Activated T-helper 1 cell treated with anti-CD3 and anti-CD28 coated beads, Interleukin-2, amount 50 U/mL, for 16 hours (primary cell): ENCODE results near the gene CXCR6.

Experiments
- DNase-seq, 2 donors: peaks; one replicate each; pipeline ENCODE4 v3.0.0-alpha.2; 2020; ENCODE audit warnings: low read depth in 1 of 2, low spot score in 1 of 2

The CXCR6 gene

DNA sequence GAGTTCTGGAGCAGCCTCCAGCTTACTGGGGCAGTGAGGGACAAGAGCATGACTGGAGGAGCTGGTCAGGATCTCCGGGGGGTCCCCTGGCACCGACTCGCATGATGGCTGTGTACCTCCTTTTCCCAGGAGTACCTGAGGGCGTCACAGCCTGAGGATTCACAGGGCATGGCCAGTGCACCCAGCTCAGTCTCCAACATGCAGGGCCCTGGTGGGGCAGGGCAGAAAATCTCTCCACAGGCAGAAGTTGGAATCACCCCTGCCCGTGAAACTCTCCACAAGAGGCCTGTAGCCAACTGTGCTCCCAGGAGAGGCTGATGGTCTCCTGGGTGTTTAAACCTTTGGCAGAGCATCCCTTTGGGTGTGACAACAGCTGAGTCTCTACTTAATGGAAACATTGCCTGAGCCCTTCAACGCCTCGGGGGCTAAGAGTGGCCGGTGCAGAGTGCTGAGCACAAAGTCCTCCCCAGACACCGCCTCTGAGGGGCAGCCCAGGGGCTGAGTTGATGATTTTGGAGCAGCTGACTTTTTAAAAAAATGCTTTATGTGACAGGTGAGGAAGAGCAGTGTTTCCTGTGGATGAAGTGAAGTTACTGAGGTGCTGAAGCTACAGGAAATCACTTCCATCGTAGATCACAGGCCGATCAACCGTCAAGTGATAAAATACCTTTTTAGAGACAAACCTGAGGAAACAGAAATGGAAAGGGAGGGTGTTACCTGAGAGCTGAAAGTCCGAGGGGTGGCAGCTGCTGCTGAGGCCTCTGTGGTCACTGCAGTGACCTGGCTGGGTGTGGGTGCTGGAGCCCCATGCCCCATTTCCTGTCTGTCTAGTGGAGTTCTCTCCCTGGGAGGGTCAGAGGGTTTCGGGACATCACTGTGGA lies 21.9 kb upstream of the CXCR6 start:
- DNase-seq: no peak

DNA sequence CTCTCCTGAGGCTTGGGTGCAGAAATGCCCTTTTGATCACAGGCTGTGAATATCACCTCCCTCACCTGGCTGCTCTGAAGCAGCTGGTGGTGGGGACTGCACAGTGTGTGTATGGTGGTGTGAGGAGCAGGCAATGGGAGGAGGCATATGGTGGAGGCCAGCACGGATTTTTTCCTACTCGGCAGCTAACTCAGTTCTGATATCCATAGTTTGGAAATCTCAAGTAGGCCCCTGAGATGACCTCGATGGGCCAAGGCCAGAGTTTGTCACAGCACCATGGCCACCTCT lies 21.3 kb upstream of the CXCR6 start:
- no peak for DNase-seq

DNA sequence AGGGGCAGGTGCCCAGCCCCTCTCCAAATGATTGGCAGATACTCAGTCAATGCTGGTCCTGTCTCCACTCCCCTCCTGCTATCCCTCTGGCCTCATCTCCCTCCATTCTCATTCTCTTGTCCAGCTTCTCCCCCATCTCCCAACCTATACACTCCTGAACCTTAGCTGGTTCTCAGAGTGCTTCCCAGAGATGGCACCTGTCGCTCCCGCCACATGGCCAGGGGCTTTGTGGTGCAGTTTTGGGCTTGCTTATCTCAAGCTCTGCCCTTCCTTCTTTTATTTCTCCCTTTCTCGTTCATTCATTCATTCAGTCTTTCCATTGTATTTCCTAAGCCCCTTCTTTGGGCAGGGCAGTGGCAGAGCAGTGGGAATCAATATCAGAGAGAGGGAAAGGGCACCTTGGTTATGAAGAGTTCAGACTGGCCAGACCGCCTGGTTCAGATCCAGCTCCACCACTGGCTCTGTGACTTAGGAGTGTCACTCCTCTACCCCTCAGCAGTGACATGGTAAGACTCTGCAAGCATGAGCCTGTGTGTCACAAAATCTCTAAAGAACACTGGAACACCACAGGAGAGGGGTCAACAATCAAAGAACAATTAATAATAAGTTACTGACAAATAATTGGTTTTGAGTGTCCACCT lies 20.2 kb upstream of the CXCR6 start:
- no peak for DNase-seq

DNA sequence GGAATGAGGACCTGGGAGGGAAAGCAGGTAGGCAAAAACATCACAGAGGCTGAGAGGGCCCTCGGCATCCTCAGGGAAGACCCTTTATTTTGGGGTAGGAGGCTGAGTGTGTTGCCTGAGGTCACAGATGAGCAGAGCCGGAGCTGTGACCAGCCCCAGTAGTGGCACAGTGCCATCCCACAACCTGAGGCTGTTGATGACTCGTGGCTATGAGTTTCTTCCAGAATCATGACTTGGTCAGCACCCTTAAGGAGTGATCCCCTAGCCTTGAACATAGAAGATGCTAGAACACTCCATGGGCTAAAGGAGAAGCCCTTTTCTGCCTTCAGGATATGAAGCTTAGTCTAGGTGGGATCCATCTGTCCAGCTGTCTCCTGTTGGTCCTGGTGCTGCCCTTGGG lies 19.5 kb upstream of the CXCR6 start:
- DNase-seq: no peak

DNA sequence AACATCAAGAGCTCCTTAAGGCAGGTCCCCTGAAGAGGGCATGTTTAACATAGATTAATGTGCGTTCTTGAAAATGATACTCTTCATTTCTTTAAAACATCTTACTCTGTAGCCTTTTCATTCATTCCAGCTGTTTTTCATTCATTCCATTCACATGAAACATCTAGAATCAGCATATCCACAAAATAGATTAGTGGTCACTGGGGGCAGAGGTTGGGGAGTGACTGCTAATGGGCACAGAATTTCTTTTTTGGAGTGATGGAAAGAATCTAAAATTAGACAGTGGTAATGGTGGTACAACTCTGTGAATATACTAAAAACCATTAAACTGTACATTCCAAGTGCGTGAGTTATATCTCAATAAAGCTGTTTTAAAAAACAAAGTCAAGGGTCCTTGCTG lies 15.4 kb upstream of the CXCR6 start:
- DNase-seq: no peak

DNA sequence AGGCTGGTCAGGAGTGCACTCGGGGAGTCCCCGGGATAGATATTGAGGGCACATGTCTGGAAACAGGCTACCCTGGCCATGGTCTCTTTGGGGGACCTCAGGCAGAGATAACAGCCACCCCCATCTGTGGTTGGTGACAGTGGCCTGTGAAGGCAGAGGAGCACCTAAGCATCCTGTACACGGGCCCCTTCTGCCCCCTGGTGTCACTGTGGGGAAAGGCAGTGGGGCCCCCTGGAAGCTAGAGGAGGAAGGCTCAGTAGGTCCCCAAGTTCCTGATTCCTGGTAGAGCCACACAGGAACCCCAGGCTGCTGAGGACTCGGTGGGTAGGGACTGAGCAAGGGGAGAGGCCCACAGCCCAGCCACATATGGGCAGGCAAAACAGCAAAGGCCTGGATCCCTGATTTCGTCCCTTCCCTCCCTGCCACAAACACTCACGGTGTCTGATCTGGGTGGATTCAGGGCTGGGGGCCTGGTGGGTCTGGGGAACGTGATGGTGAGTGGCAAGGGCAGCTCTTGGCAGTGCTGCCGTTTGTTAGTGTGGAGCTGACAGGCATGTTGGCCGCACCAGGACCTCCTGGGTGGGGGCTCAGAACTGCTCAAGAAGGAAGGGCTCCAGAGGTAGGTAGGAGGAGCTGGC lies 14.1 kb upstream of the CXCR6 start:
- DNase-seq: peak in 1 of 2 donors; percentile 42

DNA sequence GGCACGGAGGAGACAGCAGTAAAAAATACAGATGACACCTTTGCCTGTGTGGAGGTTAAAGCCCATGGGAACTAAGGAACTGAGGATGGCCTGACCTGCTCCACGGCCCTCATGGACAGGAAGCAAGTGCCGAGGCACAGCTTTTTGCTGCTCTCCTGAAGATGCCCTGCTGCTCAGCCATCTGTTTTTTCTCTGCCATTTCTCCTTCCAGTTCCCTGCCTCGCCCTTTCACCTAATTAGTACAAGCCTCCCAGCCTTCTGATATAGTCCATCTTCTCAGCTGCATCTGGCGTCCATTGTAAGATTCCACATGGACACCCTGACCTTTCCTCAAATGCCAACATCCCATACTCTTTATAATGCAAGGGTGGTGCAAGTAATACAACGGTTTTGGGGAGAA lies 11.8 kb upstream of the CXCR6 start:
- no peak for DNase-seq

DNA sequence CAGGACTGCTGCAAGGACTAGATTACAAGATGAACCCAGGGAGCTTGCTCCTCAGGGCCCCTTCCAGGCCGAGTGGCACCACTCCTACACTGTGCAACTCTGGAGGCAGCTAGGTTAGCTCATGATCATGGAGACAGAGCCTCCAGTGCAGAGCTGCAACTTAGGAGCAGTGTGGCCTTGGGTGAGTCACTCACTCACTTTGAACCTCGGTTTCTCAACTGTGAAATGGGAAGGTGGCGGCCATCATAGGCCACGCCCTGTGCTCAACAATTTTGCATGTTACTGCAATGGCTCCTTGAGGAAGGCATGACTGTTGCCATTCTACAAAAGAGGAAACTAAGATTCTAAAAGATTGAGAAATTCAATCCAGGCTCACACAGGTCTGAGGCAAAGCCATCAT lies 11.2 kb upstream of the CXCR6 start:
- no peak for DNase-seq

DNA sequence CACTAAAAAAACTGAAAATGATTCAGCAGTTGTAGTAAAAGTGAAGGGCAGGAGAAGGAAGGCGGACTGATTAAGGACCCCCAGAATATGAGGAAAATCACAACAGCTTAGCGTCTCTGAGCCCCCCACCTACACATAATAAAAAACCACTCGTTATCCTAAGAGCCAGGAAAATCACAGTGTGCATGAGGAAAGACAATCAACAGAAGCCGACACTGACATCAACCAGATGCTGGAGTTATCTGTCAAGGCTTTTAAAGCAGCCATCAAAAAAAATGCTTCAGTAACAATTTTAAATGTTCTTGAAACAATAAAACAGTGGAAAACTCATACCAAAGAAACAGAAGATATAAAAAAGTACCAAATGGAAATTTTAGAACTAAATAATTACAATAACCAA lies 9.7 kb upstream of the CXCR6 start:
- no peak for DNase-seq

DNA sequence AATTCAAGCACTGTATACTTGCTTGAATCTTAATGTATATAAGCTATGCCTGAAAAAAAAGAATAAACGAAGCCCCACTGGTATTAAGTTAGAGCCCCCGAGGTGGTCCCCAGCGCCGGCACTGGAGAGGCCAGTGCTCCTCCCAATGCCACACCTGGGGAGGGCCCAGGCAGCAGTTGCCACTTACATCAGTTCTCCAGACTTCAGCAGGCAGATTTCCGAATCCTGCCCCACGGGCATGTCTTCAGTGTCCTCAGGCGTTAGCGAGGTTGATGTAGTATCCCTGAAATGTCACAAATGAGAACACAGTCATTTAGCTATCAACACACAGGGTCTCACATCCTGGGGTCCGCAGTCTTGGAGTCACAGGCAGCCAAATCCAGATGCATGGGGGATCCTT lies 7.0 kb upstream of the CXCR6 start:
- DNase-seq: no peak

DNA sequence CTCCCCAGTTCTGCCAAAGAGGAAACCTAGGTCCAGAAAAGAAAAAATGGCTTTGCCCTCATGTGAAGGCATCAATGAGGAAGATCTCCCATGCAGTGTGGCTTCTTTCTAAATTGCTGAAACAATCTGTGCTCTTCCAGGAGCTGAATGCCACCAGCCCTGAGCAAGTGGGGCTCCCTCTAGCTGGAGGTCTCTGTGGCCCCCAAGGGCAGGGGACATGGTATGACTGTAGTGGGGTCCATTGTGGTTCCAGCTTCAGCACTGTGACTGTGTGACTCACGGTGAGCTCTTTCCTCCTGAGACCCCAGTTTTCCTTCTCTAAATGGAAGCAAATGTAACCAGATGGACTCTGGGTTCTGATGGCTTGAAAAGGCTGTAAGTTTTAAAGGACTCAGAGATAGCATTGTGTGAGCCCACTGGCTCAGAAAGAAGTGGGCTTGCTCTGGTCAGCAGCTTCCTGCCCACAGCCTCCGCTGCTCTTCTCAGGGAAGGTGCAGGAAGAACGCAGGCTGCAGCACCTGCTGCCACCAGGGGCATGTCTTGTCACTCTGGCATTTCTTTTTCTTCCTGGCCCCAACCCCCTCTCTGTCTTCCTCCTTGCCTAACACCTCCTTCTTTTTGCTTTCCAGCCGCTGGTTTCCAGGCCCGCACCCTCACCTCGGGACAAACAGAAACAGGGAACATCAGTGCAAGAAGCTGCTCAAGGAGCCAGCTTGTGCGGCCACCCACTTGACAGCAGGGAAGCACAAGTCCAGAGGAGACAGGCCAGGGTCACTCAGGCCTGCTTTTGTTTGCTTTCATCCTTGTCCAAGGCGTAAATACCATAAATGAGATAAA lies 5.8 kb upstream of the CXCR6 start:
- no peak for DNase-seq

DNA sequence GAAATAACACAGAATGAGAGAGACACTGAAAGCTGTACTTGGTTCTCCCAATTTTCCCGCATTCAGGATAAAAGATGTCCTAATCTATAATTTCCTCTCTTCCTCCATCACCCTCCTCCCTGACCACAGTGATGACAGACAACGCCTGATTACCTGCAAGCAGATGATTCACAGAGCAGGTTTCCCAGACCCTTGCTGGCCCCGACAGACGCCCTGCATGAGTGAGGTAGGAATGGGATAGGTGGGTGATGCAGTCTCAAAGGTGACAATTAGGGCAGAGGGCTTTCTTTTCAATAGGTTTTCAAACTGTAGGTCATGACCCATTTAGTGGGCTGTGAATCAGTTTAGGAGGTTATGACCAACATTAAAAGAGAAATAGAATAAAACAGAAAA lies 5.2 kb upstream of the CXCR6 start:
- no peak for DNase-seq

DNA sequence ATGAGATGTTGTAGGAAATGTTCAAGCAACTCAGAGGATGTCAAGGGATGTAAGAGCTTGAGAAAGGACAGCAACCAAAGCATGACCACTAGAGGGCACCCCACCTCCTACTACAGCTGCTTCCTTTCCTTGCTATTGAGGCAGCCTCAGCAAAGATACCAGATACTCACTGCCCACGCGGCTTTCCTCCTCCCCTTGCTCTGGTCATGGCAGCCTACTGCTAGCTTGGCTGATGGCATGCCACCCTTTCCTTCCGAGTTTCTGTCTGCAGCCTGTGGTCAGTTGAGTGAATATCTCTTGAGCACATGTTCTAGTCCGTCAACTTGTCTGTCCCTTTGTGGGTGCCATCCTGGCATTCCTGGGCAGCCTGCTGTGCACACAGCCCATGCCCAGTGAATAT lies 4.4 kb upstream of the CXCR6 start:
- peak; percentile 66 to 73 for DNase-seq

DNA sequence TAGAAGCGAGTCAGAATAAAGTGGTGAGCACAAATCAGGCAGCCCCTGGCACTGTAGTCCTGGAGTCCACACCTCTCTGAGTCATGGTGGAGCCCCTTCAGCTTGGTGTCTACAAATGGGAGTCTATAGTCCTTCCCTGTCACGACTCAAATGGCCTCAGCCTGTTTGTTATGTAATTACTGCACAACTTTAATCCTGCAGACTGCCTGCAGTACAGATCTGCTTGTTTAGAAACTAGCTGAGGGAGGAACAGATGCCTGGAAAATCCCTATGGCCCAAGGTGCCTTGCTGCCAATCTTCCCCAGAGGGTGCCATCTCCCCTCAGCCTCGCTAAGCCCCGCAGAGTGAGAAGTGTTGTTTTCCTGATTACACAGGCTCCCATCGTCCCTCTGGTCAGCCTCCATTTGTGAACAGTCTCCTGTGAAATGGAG lies 3.9 kb upstream of the CXCR6 start:
- DNase-seq: no peak

DNA sequence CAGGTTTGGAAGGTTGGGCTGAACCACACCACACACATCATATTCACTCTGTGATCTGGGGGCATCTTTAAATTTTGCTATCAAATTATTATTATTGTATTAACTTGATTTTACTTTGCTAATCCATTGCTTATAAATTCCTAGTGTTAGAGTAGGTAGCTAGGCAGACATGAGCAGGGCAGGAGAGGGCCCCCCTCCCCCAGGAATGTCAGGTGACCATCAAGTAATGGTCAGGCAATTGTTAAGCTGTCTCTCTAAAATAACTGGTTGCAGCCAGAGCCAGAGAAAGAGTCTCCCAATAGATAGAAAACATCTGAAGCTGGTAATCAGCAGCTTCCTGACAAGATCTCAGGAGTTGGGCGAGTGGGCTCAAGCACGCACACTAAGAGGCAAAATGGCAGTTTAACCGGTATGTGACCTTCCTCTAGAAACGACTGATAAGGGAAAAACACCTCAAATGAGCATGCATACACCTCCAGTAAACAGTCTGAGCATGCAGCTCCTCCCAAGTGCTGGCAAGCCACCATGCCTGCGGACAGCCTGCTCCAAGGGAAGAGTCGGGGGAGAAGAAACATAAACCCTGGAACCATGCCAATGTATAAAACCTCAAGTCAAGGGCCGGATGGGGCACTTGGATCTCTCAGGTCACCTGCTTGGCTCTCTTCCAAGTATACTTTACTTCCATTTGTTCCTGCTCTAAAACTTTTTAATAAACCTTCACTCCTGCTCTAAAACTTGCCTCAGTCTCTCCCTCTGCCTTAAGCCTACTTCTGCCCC lies 3.1 kb upstream of the CXCR6 start:
- DNase-seq: no peak

DNA sequence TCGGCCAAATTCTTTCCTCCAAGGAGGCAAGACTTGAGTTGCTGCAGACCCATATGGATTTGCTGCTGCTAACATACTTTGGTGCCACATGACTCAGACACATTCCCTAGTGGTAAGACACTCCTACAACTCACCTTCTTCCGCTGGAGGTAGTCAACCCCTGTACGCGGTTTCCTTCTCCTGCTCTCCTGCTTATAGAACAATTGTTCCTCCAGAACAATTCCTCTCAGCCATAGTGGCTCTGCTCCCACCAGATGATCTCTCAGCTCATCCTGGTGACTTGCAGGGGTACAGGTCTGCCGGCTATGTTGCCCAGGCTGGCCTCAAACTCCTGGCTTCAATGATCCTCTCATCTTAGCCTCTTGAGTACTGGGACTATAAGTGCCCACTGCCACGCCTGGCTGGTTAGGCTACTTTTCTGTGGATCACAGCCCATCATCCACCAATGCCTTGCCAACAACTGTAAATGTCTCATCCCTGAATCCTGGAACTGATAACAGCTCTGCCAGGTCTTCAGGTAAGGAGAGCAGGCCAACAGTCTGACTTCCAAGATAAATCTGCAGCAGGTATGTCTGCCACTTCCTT lies 2.4 kb upstream of the CXCR6 start:
- no peak for DNase-seq

DNA sequence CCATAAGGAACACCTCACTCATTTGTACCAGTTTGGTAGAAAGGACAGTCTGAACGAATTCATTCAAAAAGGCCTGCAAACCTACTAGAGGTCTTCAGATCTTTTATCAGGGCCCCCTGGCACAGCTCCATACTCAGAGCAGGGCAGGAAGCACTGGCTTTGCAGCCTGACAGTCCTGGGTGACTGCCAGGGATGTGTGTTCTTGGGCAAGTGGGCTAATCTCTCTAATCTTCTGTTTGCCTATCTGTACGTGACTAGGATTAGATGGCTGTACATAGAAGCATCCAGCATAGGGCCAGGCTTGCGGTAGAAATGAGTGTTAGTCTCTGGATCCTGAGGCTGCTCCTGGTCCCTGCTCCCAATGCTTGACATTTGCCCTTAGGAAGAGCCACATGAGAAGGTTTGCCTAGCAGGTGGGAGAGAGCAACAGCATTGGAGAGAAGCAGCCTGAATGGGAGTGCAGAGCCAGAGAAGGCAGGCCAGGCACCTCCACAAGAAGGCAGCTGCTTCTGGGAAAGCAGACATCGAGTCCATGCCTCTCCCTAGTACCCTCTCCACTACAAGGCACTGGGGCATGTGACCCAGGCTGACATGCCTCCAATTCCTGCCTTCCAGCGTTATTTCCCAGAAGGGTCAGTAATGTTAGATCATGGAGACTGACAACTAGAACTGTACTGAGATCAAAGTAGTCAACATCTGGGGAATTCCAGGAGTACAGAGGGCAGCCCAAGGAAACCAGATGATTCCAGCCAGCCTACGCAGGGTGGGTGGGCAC lies 1.0 kb upstream of the CXCR6 start:
- no peak for DNase-seq

DNA sequence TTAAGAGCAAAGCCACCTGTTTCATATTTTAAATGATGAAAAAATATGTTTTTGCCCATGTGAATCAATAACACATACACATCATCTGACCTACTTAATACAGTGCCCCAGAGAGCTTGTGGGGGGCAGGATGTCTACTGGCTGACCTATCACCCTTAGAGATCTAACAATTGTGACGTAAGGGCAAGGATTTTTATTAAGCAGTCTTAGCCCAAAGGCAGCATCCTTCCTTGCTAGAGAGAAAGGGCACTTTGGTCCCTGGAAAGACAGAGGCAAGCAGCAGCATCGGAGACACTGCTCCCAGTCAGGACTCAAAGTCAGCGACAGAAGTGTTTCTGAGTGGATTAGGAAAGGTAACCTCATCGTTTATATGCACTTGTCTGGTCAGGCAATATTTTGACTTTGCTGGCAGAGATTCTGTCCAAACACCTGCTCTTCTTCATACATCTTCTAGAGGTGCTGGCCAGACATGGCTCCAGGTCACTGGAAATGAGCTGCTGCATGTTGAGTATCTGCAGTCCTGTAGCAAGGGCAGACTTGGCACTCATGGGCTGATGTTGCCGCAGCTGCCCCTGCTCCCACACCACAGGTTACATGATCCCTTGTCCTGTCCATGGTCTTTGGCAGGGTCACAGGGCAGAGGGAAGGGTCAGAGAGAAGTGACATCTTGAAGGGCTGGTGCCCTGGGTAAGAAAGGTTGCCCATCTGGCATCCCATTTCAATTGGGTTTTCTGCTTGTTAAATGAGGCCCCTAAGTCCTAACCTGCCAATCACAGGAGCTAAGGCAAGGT lies 1.8 kb downstream of the CXCR6 start:
- no peak for DNase-seq

DNA sequence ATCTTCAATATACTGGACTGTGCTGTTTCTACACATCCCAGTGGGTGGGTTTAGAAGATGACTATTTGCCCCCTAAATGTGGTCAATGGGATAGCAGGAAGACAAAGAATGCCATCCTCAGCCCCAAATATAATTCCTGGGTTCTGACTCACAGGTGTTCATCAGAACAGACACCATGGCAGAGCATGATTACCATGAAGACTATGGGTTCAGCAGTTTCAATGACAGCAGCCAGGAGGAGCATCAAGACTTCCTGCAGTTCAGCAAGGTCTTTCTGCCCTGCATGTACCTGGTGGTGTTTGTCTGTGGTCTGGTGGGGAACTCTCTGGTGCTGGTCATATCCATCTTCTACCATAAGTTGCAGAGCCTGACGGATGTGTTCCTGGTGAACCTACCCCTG lies 3.0 kb downstream of the CXCR6 start:
- DNase-seq: no peak
